H1 (cell line): ENCODE data around the gene PPP1CA. TPM values are rescaled to one million over a fixed set of nuclear protein-coding genes. Genes with fewer than 3 reads are reported as not detected.

Source experiments
- CHD2 ChIP-seq: IDR thresholded peaks from 2 replicates; pipeline ENCODE4 v1.6.1; 2012; ENCODE audit warnings: low read length, improper control_type of control experiment
- GABPA ChIP-seq: IDR thresholded peaks from 2 replicates; pipeline ENCODE4 v1.6.1; 2011; ENCODE audit warnings: mild to moderate bottlenecking, low read length, moderate library complexity, borderline replicate concordance; ENCODE audit not compliant: insufficient read depth
- GTF2F1 ChIP-seq: IDR thresholded peaks from 2 replicates; pipeline ENCODE4 v1.6.1; 2012; ENCODE audit warnings: low read depth, low read length, improper control_type of control experiment, borderline replicate concordance
- NANOG ChIP-seq: IDR thresholded peaks from 2 replicates; pipeline ENCODE4 v1.6.1; 2011; ENCODE audit warnings: low read length, low read depth, mild to moderate bottlenecking, inconsistent platforms; ENCODE audit not compliant: insufficient read depth, poor library complexity, severe bottlenecking
- RNF2 ChIP-seq: fragments of 200-900, 300-1000 bp; sonication (generic); IDR thresholded peaks from 2 replicates; pipeline ENCODE4 v1.7.1; 2016; ENCODE audit warnings: borderline replicate concordance, low read depth, mild to moderate bottlenecking, antibody characterized with exemption, low read length; ENCODE audit not compliant: poor library complexity, severe bottlenecking; ENCODE audit errors: missing control alignments
- SRF ChIP-seq: IDR thresholded peaks from 2 replicates; pipeline ENCODE4 v1.6.1; 2011; ENCODE audit warnings: mild to moderate bottlenecking, low read depth, low read length, moderate library complexity
- polyA plus RNA-seq, 7 experiments: library from polyadenylated mRNA; depleted of rRNA in 3 of 7; stranded (reverse) in 5 of 7; unstranded in 2 of 7; fragments of >200 nt in 5 of 7; fragments of 200-250 nt in 2 of 7; gene quantifications; 1 replicate in 5 of 7; 2 replicates in 1 of 7; 4 replicates in 1 of 7; pipeline versions ENCODE4 v1.2.1 to v1.2.3, GENCODE V29; 2011 to 2013; ENCODE audit warnings: missing spikeins in 2 of 7, mixed read lengths in 2 of 7
- total RNA-seq: library from RNA; stranded (reverse); fragmentation: NEBNext Ultra II Directional; extraction: Animal tissue kit (Norgen Biotek cat#: 25700); gene quantifications from 2 replicates; pipeline ENCODE4 v1.2.1, GENCODE V29; 2021
- TF ChIP-seq, protein P1 (sequence below): fragments of 300-600 bp; sonication (generic); IDR thresholded peaks from 2 replicates; pipeline ENCODE4 v1.7.1; 2012; ENCODE audit warnings: low read length, moderate library complexity, mild to moderate bottlenecking, inconsistent platforms; ENCODE audit not compliant: insufficient replicate concordance
- TF ChIP-seq, protein P2 (sequence below): IDR thresholded peaks from 2 replicates; pipeline ENCODE4 v1.6.1; 2011; ENCODE audit warnings: low read length, improper control_type of control experiment

The PPP1CA gene
- total and polyA plus RNA-seq, 2 of the 8 experiments (the other 6 are each of a cell fraction or from before 2014, with no cell fraction given), result 198 to 359 TPM

DNA sequence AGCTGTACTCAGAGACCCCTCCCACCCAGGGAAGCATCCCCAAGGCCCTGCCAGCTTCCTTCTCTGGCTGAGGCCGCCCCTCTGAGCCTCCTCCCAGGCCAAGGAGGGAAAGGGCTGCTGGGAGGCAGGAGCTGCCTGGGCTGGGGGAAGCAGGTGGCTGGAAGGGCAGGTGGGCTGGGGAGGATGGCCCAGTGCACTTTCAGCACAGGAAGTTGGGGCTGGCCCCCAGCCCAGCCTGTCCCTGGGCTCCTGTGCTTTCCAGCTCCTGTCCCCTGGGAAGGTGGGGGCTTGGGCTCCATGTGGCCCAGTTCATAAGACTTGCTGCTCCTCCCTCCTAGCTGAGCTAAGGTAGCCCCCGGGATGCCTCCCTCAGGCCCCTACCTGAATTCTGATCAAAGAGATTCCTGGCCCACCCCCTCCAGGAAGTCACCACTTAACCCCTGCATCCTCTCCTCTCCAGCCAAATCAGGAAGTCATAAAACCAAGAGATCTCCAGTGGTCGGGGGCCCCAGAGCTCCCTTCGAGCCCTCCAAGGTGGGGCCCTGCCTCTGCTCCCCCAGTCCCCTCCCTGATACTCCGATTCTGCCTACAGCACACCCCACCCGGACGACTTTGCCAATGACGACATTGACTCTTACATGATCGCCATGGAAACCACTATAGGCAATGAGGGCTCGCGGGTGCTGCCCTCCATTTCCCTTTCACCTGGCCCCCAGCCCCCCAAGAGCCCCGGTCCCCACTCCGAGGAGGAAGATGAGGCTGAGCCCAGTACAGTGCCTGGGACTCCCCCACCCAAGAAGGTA lies 4.9 kb downstream of the PPP1CA start (continued):
- TF ChIP-seq, protein P1, sequence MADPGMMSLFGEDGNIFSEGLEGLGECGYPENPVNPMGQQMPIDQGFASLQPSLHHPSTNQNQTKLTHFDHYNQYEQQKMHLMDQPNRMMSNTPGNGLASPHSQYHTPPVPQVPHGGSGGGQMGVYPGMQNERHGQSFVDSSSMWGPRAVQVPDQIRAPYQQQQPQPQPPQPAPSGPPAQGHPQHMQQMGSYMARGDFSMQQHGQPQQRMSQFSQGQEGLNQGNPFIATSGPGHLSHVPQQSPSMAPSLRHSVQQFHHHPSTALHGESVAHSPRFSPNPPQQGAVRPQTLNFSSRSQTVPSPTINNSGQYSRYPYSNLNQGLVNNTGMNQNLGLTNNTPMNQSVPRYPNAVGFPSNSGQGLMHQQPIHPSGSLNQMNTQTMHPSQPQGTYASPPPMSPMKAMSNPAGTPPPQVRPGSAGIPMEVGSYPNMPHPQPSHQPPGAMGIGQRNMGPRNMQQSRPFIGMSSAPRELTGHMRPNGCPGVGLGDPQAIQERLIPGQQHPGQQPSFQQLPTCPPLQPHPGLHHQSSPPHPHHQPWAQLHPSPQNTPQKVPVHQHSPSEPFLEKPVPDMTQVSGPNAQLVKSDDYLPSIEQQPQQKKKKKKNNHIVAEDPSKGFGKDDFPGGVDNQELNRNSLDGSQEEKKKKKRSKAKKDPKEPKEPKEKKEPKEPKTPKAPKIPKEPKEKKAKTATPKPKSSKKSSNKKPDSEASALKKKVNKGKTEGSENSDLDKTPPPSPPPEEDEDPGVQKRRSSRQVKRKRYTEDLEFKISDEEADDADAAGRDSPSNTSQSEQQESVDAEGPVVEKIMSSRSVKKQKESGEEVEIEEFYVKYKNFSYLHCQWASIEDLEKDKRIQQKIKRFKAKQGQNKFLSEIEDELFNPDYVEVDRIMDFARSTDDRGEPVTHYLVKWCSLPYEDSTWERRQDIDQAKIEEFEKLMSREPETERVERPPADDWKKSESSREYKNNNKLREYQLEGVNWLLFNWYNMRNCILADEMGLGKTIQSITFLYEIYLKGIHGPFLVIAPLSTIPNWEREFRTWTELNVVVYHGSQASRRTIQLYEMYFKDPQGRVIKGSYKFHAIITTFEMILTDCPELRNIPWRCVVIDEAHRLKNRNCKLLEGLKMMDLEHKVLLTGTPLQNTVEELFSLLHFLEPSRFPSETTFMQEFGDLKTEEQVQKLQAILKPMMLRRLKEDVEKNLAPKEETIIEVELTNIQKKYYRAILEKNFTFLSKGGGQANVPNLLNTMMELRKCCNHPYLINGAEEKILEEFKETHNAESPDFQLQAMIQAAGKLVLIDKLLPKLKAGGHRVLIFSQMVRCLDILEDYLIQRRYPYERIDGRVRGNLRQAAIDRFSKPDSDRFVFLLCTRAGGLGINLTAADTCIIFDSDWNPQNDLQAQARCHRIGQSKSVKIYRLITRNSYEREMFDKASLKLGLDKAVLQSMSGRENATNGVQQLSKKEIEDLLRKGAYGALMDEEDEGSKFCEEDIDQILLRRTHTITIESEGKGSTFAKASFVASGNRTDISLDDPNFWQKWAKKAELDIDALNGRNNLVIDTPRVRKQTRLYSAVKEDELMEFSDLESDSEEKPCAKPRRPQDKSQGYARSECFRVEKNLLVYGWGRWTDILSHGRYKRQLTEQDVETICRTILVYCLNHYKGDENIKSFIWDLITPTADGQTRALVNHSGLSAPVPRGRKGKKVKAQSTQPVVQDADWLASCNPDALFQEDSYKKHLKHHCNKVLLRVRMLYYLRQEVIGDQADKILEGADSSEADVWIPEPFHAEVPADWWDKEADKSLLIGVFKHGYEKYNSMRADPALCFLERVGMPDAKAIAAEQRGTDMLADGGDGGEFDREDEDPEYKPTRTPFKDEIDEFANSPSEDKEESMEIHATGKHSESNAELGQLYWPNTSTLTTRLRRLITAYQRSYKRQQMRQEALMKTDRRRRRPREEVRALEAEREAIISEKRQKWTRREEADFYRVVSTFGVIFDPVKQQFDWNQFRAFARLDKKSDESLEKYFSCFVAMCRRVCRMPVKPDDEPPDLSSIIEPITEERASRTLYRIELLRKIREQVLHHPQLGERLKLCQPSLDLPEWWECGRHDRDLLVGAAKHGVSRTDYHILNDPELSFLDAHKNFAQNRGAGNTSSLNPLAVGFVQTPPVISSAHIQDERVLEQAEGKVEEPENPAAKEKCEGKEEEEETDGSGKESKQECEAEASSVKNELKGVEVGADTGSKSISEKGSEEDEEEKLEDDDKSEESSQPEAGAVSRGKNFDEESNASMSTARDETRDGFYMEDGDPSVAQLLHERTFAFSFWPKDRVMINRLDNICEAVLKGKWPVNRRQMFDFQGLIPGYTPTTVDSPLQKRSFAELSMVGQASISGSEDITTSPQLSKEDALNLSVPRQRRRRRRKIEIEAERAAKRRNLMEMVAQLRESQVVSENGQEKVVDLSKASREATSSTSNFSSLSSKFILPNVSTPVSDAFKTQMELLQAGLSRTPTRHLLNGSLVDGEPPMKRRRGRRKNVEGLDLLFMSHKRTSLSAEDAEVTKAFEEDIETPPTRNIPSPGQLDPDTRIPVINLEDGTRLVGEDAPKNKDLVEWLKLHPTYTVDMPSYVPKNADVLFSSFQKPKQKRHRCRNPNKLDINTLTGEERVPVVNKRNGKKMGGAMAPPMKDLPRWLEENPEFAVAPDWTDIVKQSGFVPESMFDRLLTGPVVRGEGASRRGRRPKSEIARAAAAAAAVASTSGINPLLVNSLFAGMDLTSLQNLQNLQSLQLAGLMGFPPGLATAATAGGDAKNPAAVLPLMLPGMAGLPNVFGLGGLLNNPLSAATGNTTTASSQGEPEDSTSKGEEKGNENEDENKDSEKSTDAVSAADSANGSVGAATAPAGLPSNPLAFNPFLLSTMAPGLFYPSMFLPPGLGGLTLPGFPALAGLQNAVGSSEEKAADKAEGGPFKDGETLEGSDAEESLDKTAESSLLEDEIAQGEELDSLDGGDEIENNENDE, result no peak
- no peak for TF ChIP-seq CHD2
- no peak for TF ChIP-seq SRF
- TF ChIP-seq RNF2, result no peak
- TF ChIP-seq GABPA, result no peak
- TF ChIP-seq, protein P2, sequence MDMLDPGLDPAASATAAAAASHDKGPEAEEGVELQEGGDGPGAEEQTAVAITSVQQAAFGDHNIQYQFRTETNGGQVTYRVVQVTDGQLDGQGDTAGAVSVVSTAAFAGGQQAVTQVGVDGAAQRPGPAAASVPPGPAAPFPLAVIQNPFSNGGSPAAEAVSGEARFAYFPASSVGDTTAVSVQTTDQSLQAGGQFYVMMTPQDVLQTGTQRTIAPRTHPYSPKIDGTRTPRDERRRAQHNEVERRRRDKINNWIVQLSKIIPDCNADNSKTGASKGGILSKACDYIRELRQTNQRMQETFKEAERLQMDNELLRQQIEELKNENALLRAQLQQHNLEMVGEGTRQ, result no peak
- TF ChIP-seq NANOG, result no peak
- no peak for TF ChIP-seq GTF2F1
